HCT116 (cell line): ENCODE results near the gene SSU72.

ENCODE experiments used
- ATF3 ChIP-seq: IDR thresholded peaks from 2 replicates; pipeline ENCODE4 v1.6.1; 2012
- EZH2phosphoT487 ChIP-seq: fragments of 200-600 bp; IDR thresholded peaks from 2 replicates; pipeline ENCODE4 v1.6.1; 2018; ENCODE audit warnings: antibody characterized with exemption, borderline replicate concordance
- JUND ChIP-seq: IDR thresholded peaks from 2 replicates; pipeline ENCODE4 v1.6.1; 2012
- MAX ChIP-seq: IDR thresholded peaks from 2 replicates; pipeline ENCODE4 v1.6.1; 2012
- POLR2A ChIP-seq: IDR thresholded peaks from 2 replicates; pipeline ENCODE4 v1.7.0; 2011; ENCODE audit warnings: borderline replicate concordance; ENCODE audit not compliant: insufficient read depth, insufficient read length; ENCODE audit errors: extremely low read depth
- POLR2AphosphoS5 ChIP-seq: IDR thresholded peaks from 2 replicates; pipeline ENCODE4 v1.6.1; 2011; ENCODE audit warnings: mild to moderate bottlenecking, low read depth, low read length, moderate library complexity
- RAD21 ChIP-seq: IDR thresholded peaks from 2 replicates; pipeline ENCODE4 v1.6.1; 2012; ENCODE audit warnings: low read depth, mild to moderate bottlenecking
- TCF7L2 ChIP-seq: IDR thresholded peaks from 2 replicates; pipeline ENCODE4 v1.7.0; 2011; ENCODE audit warnings: borderline replicate concordance, inconsistent platforms; ENCODE audit not compliant: insufficient read depth, insufficient read length; ENCODE audit errors: extremely low read depth
- YY1 ChIP-seq: IDR thresholded peaks from 2 replicates; pipeline ENCODE4 v1.6.1; 2011; ENCODE audit warnings: low read length, low read depth, moderate library complexity, mild to moderate bottlenecking; ENCODE audit not compliant: insufficient replicate concordance; ENCODE audit errors: extremely low read depth
- ZFX ChIP-seq: fragments of 450-650 bp; IDR thresholded peaks from 2 replicates; pipeline ENCODE4 v1.6.1; 2017
- TF ChIP-seq, protein P1 (sequence below), 3 experiments: fragments of 200-600 bp in 1 of 3; sonication (generic) in 1 of 3; IDR thresholded peaks in 2 of 3; conservative IDR thresholded peaks in 1 of 3; 2 replicates each; pipeline ENCODE4 v1.5.1; 2012 to 2017; ENCODE audit warnings: low read depth in 2 of 3, low read length in 2 of 3, antibody characterized with exemption in 1 of 3, borderline replicate concordance in 1 of 3, control low read depth in 1 of 3, mild to moderate bottlenecking in 1 of 3, mixed read lengths in 1 of 3, mixed run types in 1 of 3, moderate library complexity in 1 of 3; ENCODE audit not compliant: insufficient read depth in 1 of 3
- TF ChIP-seq, protein P2 (sequence below): IDR thresholded peaks from 2 replicates; pipeline ENCODE4 v1.6.1; 2012; ENCODE audit warnings: low read depth

DNA sequence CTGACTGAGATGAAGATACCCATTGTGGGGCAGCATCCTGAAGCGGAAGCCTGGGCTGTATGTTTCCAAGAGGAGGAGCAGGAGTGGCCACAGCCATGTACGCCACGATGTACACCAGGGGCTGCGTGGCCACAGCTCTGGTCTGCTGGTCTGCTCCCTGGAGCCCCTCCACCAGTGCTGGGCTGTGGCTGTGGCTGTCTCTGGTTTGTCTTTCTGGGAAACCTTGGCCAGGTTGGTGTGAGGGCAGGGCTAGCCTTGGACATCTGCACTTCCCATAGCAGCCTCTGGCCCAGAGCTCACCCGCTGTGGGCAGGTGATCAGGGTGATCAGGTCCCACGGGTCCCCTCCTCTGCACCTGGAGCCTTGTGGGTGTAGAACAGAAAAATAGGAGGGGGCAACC, 43.3 kb upstream of the SSU72 start:
- TF ChIP-seq, protein P1, sequence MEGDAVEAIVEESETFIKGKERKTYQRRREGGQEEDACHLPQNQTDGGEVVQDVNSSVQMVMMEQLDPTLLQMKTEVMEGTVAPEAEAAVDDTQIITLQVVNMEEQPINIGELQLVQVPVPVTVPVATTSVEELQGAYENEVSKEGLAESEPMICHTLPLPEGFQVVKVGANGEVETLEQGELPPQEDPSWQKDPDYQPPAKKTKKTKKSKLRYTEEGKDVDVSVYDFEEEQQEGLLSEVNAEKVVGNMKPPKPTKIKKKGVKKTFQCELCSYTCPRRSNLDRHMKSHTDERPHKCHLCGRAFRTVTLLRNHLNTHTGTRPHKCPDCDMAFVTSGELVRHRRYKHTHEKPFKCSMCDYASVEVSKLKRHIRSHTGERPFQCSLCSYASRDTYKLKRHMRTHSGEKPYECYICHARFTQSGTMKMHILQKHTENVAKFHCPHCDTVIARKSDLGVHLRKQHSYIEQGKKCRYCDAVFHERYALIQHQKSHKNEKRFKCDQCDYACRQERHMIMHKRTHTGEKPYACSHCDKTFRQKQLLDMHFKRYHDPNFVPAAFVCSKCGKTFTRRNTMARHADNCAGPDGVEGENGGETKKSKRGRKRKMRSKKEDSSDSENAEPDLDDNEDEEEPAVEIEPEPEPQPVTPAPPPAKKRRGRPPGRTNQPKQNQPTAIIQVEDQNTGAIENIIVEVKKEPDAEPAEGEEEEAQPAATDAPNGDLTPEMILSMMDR (IDR thresholded peaks at IDR 0.05 in 2 of 3, conservative IDR thresholded peaks at IDR 0.05 in 1 of 3; ENCODE audit: borderline replicate concordance in 1 of 3, insufficient read depth in 1 of 3, low read depth in 2 of 3, low read length in 2 of 3): no peak
- TF ChIP-seq POLR2A (no peak), TCF7L2 (no peak), ZFX (no peak), EZH2phosphoT487 (no peak), MAX (no peak), POLR2AphosphoS5 (no peak), YY1 (no peak), ATF3 (no peak), RAD21 (no peak), JUND (no peak)
- TF ChIP-seq, protein P2, sequence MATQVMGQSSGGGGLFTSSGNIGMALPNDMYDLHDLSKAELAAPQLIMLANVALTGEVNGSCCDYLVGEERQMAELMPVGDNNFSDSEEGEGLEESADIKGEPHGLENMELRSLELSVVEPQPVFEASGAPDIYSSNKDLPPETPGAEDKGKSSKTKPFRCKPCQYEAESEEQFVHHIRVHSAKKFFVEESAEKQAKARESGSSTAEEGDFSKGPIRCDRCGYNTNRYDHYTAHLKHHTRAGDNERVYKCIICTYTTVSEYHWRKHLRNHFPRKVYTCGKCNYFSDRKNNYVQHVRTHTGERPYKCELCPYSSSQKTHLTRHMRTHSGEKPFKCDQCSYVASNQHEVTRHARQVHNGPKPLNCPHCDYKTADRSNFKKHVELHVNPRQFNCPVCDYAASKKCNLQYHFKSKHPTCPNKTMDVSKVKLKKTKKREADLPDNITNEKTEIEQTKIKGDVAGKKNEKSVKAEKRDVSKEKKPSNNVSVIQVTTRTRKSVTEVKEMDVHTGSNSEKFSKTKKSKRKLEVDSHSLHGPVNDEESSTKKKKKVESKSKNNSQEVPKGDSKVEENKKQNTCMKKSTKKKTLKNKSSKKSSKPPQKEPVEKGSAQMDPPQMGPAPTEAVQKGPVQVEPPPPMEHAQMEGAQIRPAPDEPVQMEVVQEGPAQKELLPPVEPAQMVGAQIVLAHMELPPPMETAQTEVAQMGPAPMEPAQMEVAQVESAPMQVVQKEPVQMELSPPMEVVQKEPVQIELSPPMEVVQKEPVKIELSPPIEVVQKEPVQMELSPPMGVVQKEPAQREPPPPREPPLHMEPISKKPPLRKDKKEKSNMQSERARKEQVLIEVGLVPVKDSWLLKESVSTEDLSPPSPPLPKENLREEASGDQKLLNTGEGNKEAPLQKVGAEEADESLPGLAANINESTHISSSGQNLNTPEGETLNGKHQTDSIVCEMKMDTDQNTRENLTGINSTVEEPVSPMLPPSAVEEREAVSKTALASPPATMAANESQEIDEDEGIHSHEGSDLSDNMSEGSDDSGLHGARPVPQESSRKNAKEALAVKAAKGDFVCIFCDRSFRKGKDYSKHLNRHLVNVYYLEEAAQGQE: no peak
